CD4-positive, CD25-positive, alpha-beta regulatory T cell (primary cell): Measurements from ENCODE around the gene ABCC9. TPM values are rescaled to one million over a fixed set of nuclear protein-coding genes. Genes with fewer than 3 reads are reported as not detected.
"Not testable (repeated sequence)": the region's sequence is repeated elsewhere in the genome, so short reads cannot be mapped to it uniquely, and the experiment has no call there.

Experiments
- ATAC-seq, 2 donors: fragments of 150-1000 bp; cut with Tn5 transposase; one replicate each; pipeline ENCODE4 v1.10.0; 2021; ENCODE audit warnings: low read depth in 2 of 2, moderate number of reproducible peaks in 2 of 2, moderate library complexity in 1 of 2
- DNase-seq, 3 donors: peaks; one replicate each; pipeline versions ENCODE4 v3.0.0 to v3.0.0-alpha.2; 2012 to 2022; ENCODE audit warnings: mixed read lengths in 1 of 3
- H3K27ac ChIP-seq: one replicate; pipeline ENCODE4 v1.7.0; 2013; ENCODE audit warnings: mild to moderate bottlenecking, low read length; ENCODE audit not compliant: insufficient read depth, poor library complexity, severe bottlenecking
- H3K27me3 ChIP-seq: one replicate; pipeline ENCODE4 v1.7.0; 2013; ENCODE audit warnings: low read length; ENCODE audit not compliant: control insufficient read depth, insufficient read depth
- H3K36me3 ChIP-seq: one replicate; pipeline ENCODE4 v1.7.0; 2013; ENCODE audit warnings: mild to moderate bottlenecking, low read length, moderate library complexity; ENCODE audit not compliant: control insufficient read depth, insufficient read depth
- H3K4me1 ChIP-seq: 2 replicates; pipeline ENCODE4 v1.7.0; 2013; ENCODE audit warnings: mild to moderate bottlenecking, low read length; ENCODE audit not compliant: insufficient read depth, control insufficient read depth, poor library complexity, severe bottlenecking
- H3K4me3 ChIP-seq: one replicate; pipeline ENCODE4 v1.7.0; 2013; ENCODE audit warnings: low read depth, mild to moderate bottlenecking, low read length, moderate library complexity
- H3K9me3 ChIP-seq, 2 experiments: 1 replicate in 1 of 2; 2 replicates in 1 of 2; pipeline ENCODE4 v1.7.0; 2013; ENCODE audit warnings: low read length in 2 of 2, mild to moderate bottlenecking in 1 of 2, moderate library complexity in 1 of 2; ENCODE audit not compliant: control insufficient read depth in 2 of 2
- H3K27ac Mint-ChIP-seq, 3 donors: one replicate each; pipeline ENCODE4 v1.8.0; 2020 to 2022; ENCODE audit warnings: mild to moderate bottlenecking in 3 of 3, mixed read lengths in 3 of 3, moderate library complexity in 2 of 3
- H3K27me3 Mint-ChIP-seq: one replicate; pipeline ENCODE4 v1.8.0; 2022; ENCODE audit warnings: mild to moderate bottlenecking, mixed read lengths
- H3K36me3 Mint-ChIP-seq: one replicate; pipeline ENCODE4 v1.8.0; 2020; ENCODE audit warnings: mixed read lengths
- H3K4me1 Mint-ChIP-seq, 4 donors: one replicate each; pipeline ENCODE4 v1.8.0; 2020 to 2022; ENCODE audit warnings: mixed read lengths in 4 of 4, mild to moderate bottlenecking in 1 of 4
- H3K4me3 Mint-ChIP-seq, 4 donors: one replicate each; pipeline ENCODE4 v1.8.0; 2020 to 2022; ENCODE audit warnings: mild to moderate bottlenecking in 4 of 4, mixed read lengths in 4 of 4, moderate library complexity in 3 of 4
- H3K9me3 Mint-ChIP-seq, 7 donors: one replicate each; pipeline ENCODE4 v1.8.0; 2020 to 2022; ENCODE audit warnings: mixed read lengths in 7 of 7, mild to moderate bottlenecking in 3 of 7, moderate library complexity in 2 of 7
- polyA plus RNA-seq, 4 donors: library from polyadenylated mRNA; unstranded; fragments of 300-500 nt; fragmentation: Illumina TruSeq; gene quantifications; one replicate each; pipeline ENCODE4 v1.2.3, GENCODE V29; 2021
- total RNA-seq: library from RNA; stranded (reverse); gene quantifications from one replicate; pipeline ENCODE4 v1.2.3, GENCODE V29; 2022

ABCC9 gene
- total and polyA plus RNA-seq, 5 donors from 2014 or later: not detected

- ATAC-seq: no peak
- no peak overlapping the region for H3K4me3 ChIP-seq
- no peaks in the 10 kb centered on the region for H3K36me3 Mint-ChIP-seq
- H3K27ac ChIP-seq: no peak overlapping the region
- no peaks in the 10 kb centered on the region for H3K27me3 ChIP-seq
- no peaks in the 10 kb centered on the region for H3K4me1 ChIP-seq
- no peak overlapping the region for H3K4me3 Mint-ChIP-seq
- H3K36me3 ChIP-seq: no peaks in the 10 kb centered on the region
- H3K27me3 Mint-ChIP-seq: peaks cover 4% of the 10 kb centered on the region
- no peak for DNase-seq
- no peaks in the 10 kb centered on the region for H3K9me3 ChIP-seq
- peaks cover 0 to 4% (median 0%) of the 10 kb centered on the region in 4 donors for H3K4me1 Mint-ChIP-seq
- peaks cover 0 to 1% (median 0%) of the 10 kb centered on the region in 7 donors for H3K9me3 Mint-ChIP-seq
- H3K27ac Mint-ChIP-seq: no peak overlapping the region
Observed at GRCh38 chr12:21910657-21911056, 30.6 kb downstream of the ABCC9 start.

GRCh38 chr12:21907948-21908837 is 33.0 kb downstream of the ABCC9 start:
- Histone ChIP-seq H3K36me3 (no peaks in the 10 kb centered on the region), H3K27me3 (no peaks in the 10 kb centered on the region), H3K4me3 (no peak overlapping the region), H3K27ac (no peak overlapping the region), H3K4me1 (no peaks in the 10 kb centered on the region), H3K9me3 (no peaks in the 10 kb centered on the region)
- ATAC-seq (no peak), DNase-seq (no peak)
- H3K4me1 Mint-ChIP-seq: no peaks in the 10 kb centered on the region
- no peak overlapping the region for H3K27ac Mint-ChIP-seq
- H3K36me3 Mint-ChIP-seq: no peaks in the 10 kb centered on the region
- H3K27me3 Mint-ChIP-seq: no peaks in the 10 kb centered on the region
- H3K4me3 Mint-ChIP-seq: no peak overlapping the region
- peaks cover 0 to 4% (median 0%) of the 10 kb centered on the region in 7 donors for H3K9me3 Mint-ChIP-seq

GRCh38 chr12:21906919-21907493 is 34.2 kb downstream of the ABCC9 start:
- peaks cover 0 to 6% (median 1%) of the 10 kb centered on the region in 7 donors for H3K9me3 Mint-ChIP-seq
- no peaks in the 10 kb centered on the region for H3K36me3 Mint-ChIP-seq
- Histone ChIP-seq H3K27ac (no peak overlapping the region), H3K4me3 (no peak overlapping the region), H3K36me3 (no peaks in the 10 kb centered on the region), H3K9me3 (no peaks in the 10 kb centered on the region), H3K4me1 (no peaks in the 10 kb centered on the region), H3K27me3 (no peaks in the 10 kb centered on the region)
- no peak overlapping the region for H3K27ac Mint-ChIP-seq
- H3K4me1 Mint-ChIP-seq: no peaks in the 10 kb centered on the region
- no peak for DNase-seq
- H3K27me3 Mint-ChIP-seq: peaks cover 4% of the 10 kb centered on the region
- ATAC-seq: no peak
- no peak overlapping the region for H3K4me3 Mint-ChIP-seq

GRCh38 chr12:21899532-21899931 is 41.7 kb downstream of the ABCC9 start:
- not testable (repeated sequence) for H3K4me1 Mint-ChIP-seq, H3K4me3 Mint-ChIP-seq, H3K9me3 ChIP-seq, H3K27me3 Mint-ChIP-seq, DNase-seq, H3K36me3 ChIP-seq, H3K27ac Mint-ChIP-seq, H3K4me1 ChIP-seq, H3K27me3 ChIP-seq, H3K27ac ChIP-seq, H3K4me3 ChIP-seq, H3K9me3 Mint-ChIP-seq, H3K36me3 Mint-ChIP-seq, ATAC-seq

- Mint-ChIP-seq H3K9me3 (peaks cover 0 to 6% (median 2%) of the 10 kb centered on the region in 7 donors), H3K4me3 (no peak overlapping the region), H3K27me3 (no peaks in the 10 kb centered on the region), H3K36me3 (no peaks in the 10 kb centered on the region), H3K4me1 (no peaks in the 10 kb centered on the region), H3K27ac (no peak overlapping the region)
- no peaks in the 10 kb centered on the region for H3K9me3 ChIP-seq
- H3K4me3 ChIP-seq: no peak overlapping the region
- ATAC-seq: no peak
- no peak for DNase-seq
- H3K36me3 ChIP-seq: no peaks in the 10 kb centered on the region
- no peaks in the 10 kb centered on the region for H3K4me1 ChIP-seq
- H3K27ac ChIP-seq: no peak overlapping the region
- no peaks in the 10 kb centered on the region for H3K27me3 ChIP-seq
Observed at GRCh38 chr12:21895651-21896050, 45.6 kb downstream of the ABCC9 start.

GRCh38 chr12:21894792-21895595 is 46.2 kb downstream of the ABCC9 start:
- no peak overlapping the region for H3K27ac Mint-ChIP-seq
- peaks cover 0 to 11% (median 3%) of the 10 kb centered on the region in 7 donors for H3K9me3 Mint-ChIP-seq
- Histone ChIP-seq H3K36me3 (no peaks in the 10 kb centered on the region), H3K27ac (no peak overlapping the region), H3K27me3 (no peaks in the 10 kb centered on the region), H3K4me1 (no peaks in the 10 kb centered on the region), H3K9me3 (no peaks in the 10 kb centered on the region), H3K4me3 (no peak overlapping the region)
- DNase-seq (no peak), ATAC-seq (no peak)
- H3K4me3 Mint-ChIP-seq: no peak overlapping the region
- no peaks in the 10 kb centered on the region for H3K27me3 Mint-ChIP-seq
- no peaks in the 10 kb centered on the region for H3K36me3 Mint-ChIP-seq
- H3K4me1 Mint-ChIP-seq: no peaks in the 10 kb centered on the region

GRCh38 chr12:21893924-21894323 is 47.3 kb downstream of the ABCC9 start:
- no peak overlapping the region for H3K4me3 ChIP-seq
- Mint-ChIP-seq H3K4me1 (no peaks in the 10 kb centered on the region), H3K4me3 (no peak overlapping the region), H3K36me3 (no peaks in the 10 kb centered on the region), H3K27ac (no peak overlapping the region), H3K9me3 (peaks cover 0 to 11% (median 3%) of the 10 kb centered on the region in 7 donors), H3K27me3 (no peaks in the 10 kb centered on the region)
- DNase-seq (no peak), ATAC-seq (no peak)
- no peaks in the 10 kb centered on the region for H3K36me3 ChIP-seq
- no peaks in the 10 kb centered on the region for H3K9me3 ChIP-seq
- H3K27ac ChIP-seq: no peak overlapping the region
- no peaks in the 10 kb centered on the region for H3K4me1 ChIP-seq
- no peaks in the 10 kb centered on the region for H3K27me3 ChIP-seq
